Stomach (tissue), 9 donors: ENCODE measurements around the gene TBPL1. TPM values are rescaled to one million over a fixed set of nuclear protein-coding genes. Genes with fewer than 3 reads are reported as not detected.

Experiments
- DNase-seq, 2 donors: peaks; one replicate each; pipeline versions ENCODE4 v3.0.0 to v3.0.0-alpha.2; 2013 to 2019
- H3K27ac ChIP-seq, 5 donors: fragments of 200-600 bp in 4 of 5; sonication (generic) in 4 of 5; one replicate each; pipeline ENCODE4 v1.5.1; 2013 to 2019; ENCODE audit warnings: mild to moderate bottlenecking in 1 of 5, moderate library complexity in 1 of 5
- H3K27me3 ChIP-seq, 3 donors: fragments of 200-600 bp; sonication (generic); one replicate each; pipeline ENCODE4 v1.5.1; 2017 to 2019; ENCODE audit warnings: mixed run types in 1 of 3
- H3K36me3 ChIP-seq, 4 donors: fragments of 200-600 bp; sonication (generic); 1 replicate in 3 of 4; 2 replicates in 1 of 4; pipeline ENCODE4 v1.5.1; 2016 to 2019
- H3K4me1 ChIP-seq, 4 donors: fragments of 200-600 bp; sonication (generic); one replicate each; pipeline ENCODE4 v1.5.1; 2016 to 2019
- H3K4me3 ChIP-seq, 4 donors: fragments of 200-600 bp; sonication (generic) in 3 of 4; one replicate each; pipeline ENCODE4 v1.5.1; 2016 to 2019; ENCODE audit warnings: mild to moderate bottlenecking in 1 of 4
- H3K9me3 ChIP-seq, 4 donors: fragments of 200-600 bp; sonication (generic); one replicate each; pipeline ENCODE4 v1.5.1; 2016 to 2019
- CTCF ChIP-seq, 7 experiments: fragments of 450-650 bp in 4 of 7; fragments of 200-600 bp in 3 of 7; sonication (generic) in 3 of 7; IDR thresholded peaks; one replicate each; pipeline ENCODE4 v1.5.1; 2016 to 2019; ENCODE audit warnings: antibody characterized with exemption in 7 of 7, control low read depth in 2 of 7, mild to moderate bottlenecking in 1 of 7
- EP300 ChIP-seq: sonication (generic); formaldehyde crosslinking; IDR thresholded peaks from one replicate; pipeline ENCODE4 v1.6.1; 2017; ENCODE audit warnings: antibody characterized with exemption
- POLR2A ChIP-seq, 4 donors: fragments of 450-650 bp; IDR thresholded peaks; one replicate each; pipeline ENCODE4 v1.6.1; 2016; ENCODE audit warnings: antibody characterized with exemption in 4 of 4, control low read depth in 2 of 4, mild to moderate bottlenecking in 1 of 4, moderate library complexity in 1 of 4
- POLR2AphosphoS5 ChIP-seq, 3 donors: sonication (generic); formaldehyde crosslinking; IDR thresholded peaks; one replicate each; pipeline ENCODE4 v1.6.1; 2016; ENCODE audit warnings: antibody characterized with exemption in 3 of 3
- WGBS, 5 donors: extraction: QIAGEN DNeasy Blood & Tissue Kit in 3 of 5; methylation state at CpG; one replicate each; pipeline versions ENCODE4 v1.1.5 to v1.1.7; 2013 to 2018; 5-methylcytosine and 5-hydroxymethylcytosine counted together
- intact Hi-C: fragments of 100-400 bp; cut with DNase I; formaldehyde crosslinking; loops from one replicate; pipeline ENCODE4 v1.15.1; 2023; ENCODE audit warnings: low total_unique reads
- polyA plus RNA-seq, 3 donors: library from polyadenylated mRNA; stranded (reverse); fragments of 200-250 nt; gene quantifications; one replicate each; pipeline ENCODE4 v1.2.3, GENCODE V29; 2013
- total RNA-seq, 5 donors: library from RNA; depleted of rRNA; stranded (reverse); fragments of >200 nt; gene quantifications; one replicate each; pipeline versions ENCODE4 v1.1.0 to v1.2.3, GENCODE V29; 2014 to 2016
- donor health status: healthy with polysubstance abuse.
- donor health status: Bipolar disorder and iron deficiency.
- donor health status: healthy.

TBPL1 gene
- total and polyA plus RNA-seq, 8 donors: 0.29 to 67.7 (median 17.7) TPM

- peaks cover 18 to 68% (median 45%) of the 10 kb centered on the region in 4 donors for H3K4me1 ChIP-seq
- intact Hi-C loops: no loop called here
- H3K9me3 ChIP-seq: no peaks in the 10 kb centered on the region
- H3K27me3 ChIP-seq: no peaks in the 10 kb centered on the region
- H3K4me3 ChIP-seq: no peak overlapping the region
- H3K36me3 ChIP-seq: no peaks in the 10 kb centered on the region
- no peak overlapping the region for H3K27ac ChIP-seq
- no peak for TF ChIP-seq POLR2A (IDR thresholded peaks at IDR 0.05)
- 79 to 93% (median 84%) methylated on average over 3 of the region's 3 CpGs for WGBS, 5 donors
- no peak for DNase-seq
These were observed 3.5 kb downstream of the TBPL1 start for GRCh38 chr6:133956416-133957049.

GRCh38 chr6:133957227-133957626 is 4.2 kb downstream of the TBPL1 start:
- DNase-seq: no peak
- no peak overlapping the region for H3K4me3 ChIP-seq
- 91 to 94% (median 93%) methylated on average over 4 of the region's 4 CpGs for WGBS, 5 donors
- no peaks in the 10 kb centered on the region for H3K36me3 ChIP-seq
- intact Hi-C loops: no loop called here
- H3K4me1 ChIP-seq: peaks cover 17 to 70% (median 40%) of the 10 kb centered on the region in 4 donors
- no peak overlapping the region for H3K27ac ChIP-seq
- H3K27me3 ChIP-seq: no peaks in the 10 kb centered on the region
- H3K9me3 ChIP-seq: no peaks in the 10 kb centered on the region
- TF ChIP-seq POLR2A (IDR thresholded peaks at IDR 0.05) (no peak), POLR2AphosphoS5 (IDR thresholded peaks at IDR 0.05) (no peak), EP300 (no peak), CTCF (IDR thresholded peaks at IDR 0.05) (no peak)

GRCh38 chr6:133957780-133958242 is 4.8 kb downstream of the TBPL1 start:
- Histone ChIP-seq H3K4me3 (no peak overlapping the region), H3K9me3 (no peaks in the 10 kb centered on the region), H3K27me3 (no peaks in the 10 kb centered on the region), H3K27ac (peak overlapping the region in 1 of 5 donors; percentile 15), H3K4me1 (peaks cover 17 to 76% (median 43%) of the 10 kb centered on the region in 4 donors), H3K36me3 (no peaks in the 10 kb centered on the region)
- 70 to 90% (median 75%) methylated on average over 2 of the region's 2 CpGs for WGBS, 5 donors
- no peak for DNase-seq
- intact Hi-C loops: no loop called here
- TF ChIP-seq POLR2AphosphoS5 (IDR thresholded peaks at IDR 0.05) (no peak), CTCF (IDR thresholded peaks at IDR 0.05) (no peak), EP300 (no peak), POLR2A (IDR thresholded peaks at IDR 0.05) (no peak)

- TF ChIP-seq POLR2A (IDR thresholded peaks at IDR 0.05) (no peak), POLR2AphosphoS5 (IDR thresholded peaks at IDR 0.05) (no peak), CTCF (IDR thresholded peaks at IDR 0.05) (no peak), EP300 (no peak)
- no peak overlapping the region for H3K27ac ChIP-seq
- H3K4me1 ChIP-seq: peaks cover 16 to 84% (median 47%) of the 10 kb centered on the region in 4 donors
- WGBS, 5 donors: 86 to 95% (median 93%) methylated on average over 3 of the region's 3 CpGs
- no peak for DNase-seq
- H3K4me3 ChIP-seq: no peak overlapping the region
- intact Hi-C loops: no loop called here
- no peaks in the 10 kb centered on the region for H3K36me3 ChIP-seq
- H3K9me3 ChIP-seq: no peaks in the 10 kb centered on the region
- H3K27me3 ChIP-seq: no peaks in the 10 kb centered on the region
These were observed 5.8 kb downstream of the TBPL1 start for GRCh38 chr6:133958791-133959190.
